AG09319 (cell line): ENCODE measurements around the gene GIT1.
A peak's percentile ranks its signal among the peaks of the same experiment; 100 is the strongest.

ENCODE experiments used
- DNase-seq: peaks from one replicate; pipeline ENCODE4 v3.0.0-alpha.2; 2010; ENCODE audit warnings: low read depth; ENCODE audit errors: extremely low read depth
- CTCF ChIP-seq: IDR thresholded peaks from 2 replicates; pipeline ENCODE4 v1.5.1; 2011; ENCODE audit warnings: low read depth, mild to moderate bottlenecking, inconsistent platforms, low read length, moderate library complexity

The GIT1 gene

GRCh38 chr17:29566473-29567303 lies 22.8 kb downstream of the GIT1 start, which contains the start of gene ABHD15:
Gene ABHD15 (minus strand): TSS chr17:29567037. CDS start chr17:29566966, 71 bp downstream.
- DNase-seq = peak; percentile 27
- no peak for TF ChIP-seq CTCF

GRCh38 chr17:29565643-29566472 lies 23.6 kb downstream of the GIT1 start:
- TF ChIP-seq CTCF = no peak
- DNase-seq = no peak

- TF ChIP-seq CTCF = no peak
- DNase-seq = no peak
Measured at GRCh38 chr17:29563816-29564215, 25.6 kb downstream of the GIT1 start.

- no peak for TF ChIP-seq CTCF
Measured at GRCh38 chr17:29562615-29563014, 26.8 kb downstream of the GIT1 start.

GRCh38 chr17:29561554-29562517 lies 27.6 kb downstream of the GIT1 start:
- TF ChIP-seq CTCF = no peak
- no peak for DNase-seq

More at GRCh38 chr17:29562615-29563014, 26.8 kb downstream of the GIT1 start:
- DNase-seq = no peak

- no peak for TF ChIP-seq CTCF
- DNase-seq = no peak
Measured at GRCh38 chr17:29560316-29560715, 29.1 kb downstream of the GIT1 start.
